ENCODE data around the gene CDC20. TPM values are rescaled to one million over a fixed set of nuclear protein-coding genes. Genes with fewer than 3 reads are reported as not detected.
"Not testable (repeated sequence)": the region's sequence is repeated elsewhere in the genome, so short reads cannot be mapped to it uniquely, and the experiment has no call there.

The CDC20 gene
- polyA plus RNA-seq, 4 donors: 3.8 to 62.2 (median 14.0) TPM

- Histone ChIP-seq H3K27ac (ENCODE audit: low read depth in 1 of 3, low read length in 2 of 3) (no peak overlapping the region), H3K9me3 (ENCODE audit: control insufficient read depth in 2 of 2, insufficient read depth in 1 of 2, low read depth in 1 of 2, low read length in 1 of 2) (no peaks in the 10 kb centered on the region), H3K4me1 (ENCODE audit: control insufficient read depth in 3 of 3, insufficient read depth in 2 of 3, low read depth in 1 of 3, low read length in 2 of 3) (peaks cover 2 to 13% (median 8%) of the 10 kb centered on the region in 3 donors), H3K27me3 (ENCODE audit: control insufficient read depth in 3 of 3, insufficient read depth in 3 of 3, low read length in 3 of 3) (no peaks in the 10 kb centered on the region), H3K36me3 (ENCODE audit: control insufficient read depth in 3 of 3, insufficient read depth in 2 of 3, low read depth in 1 of 3, low read length in 3 of 3) (peaks cover 18 to 22% (median 19%) of the 10 kb centered on the region in 3 donors), H3K4me3 (ENCODE audit: low read depth in 1 of 3, low read length in 3 of 3) (peak overlapping the region; percentile 82 to 97 (median 88))
- 22 to 46% (median 34%) methylated on average over 3 of the region's 3 CpGs for WGBS, 3 donors
- no peak for FAIRE-seq
- DNase-seq: no peak
These were observed 29.8 kb downstream of the CDC20 start for GRCh38 chr1:43388613-43389012.

- Histone ChIP-seq H3K27me3 (ENCODE audit: control insufficient read depth in 3 of 3, insufficient read depth in 3 of 3, low read length in 3 of 3) (no peaks in the 10 kb centered on the region), H3K36me3 (ENCODE audit: control insufficient read depth in 3 of 3, insufficient read depth in 2 of 3, low read depth in 1 of 3, low read length in 3 of 3) (peaks cover 11 to 17% (median 12%) of the 10 kb centered on the region in 3 donors), H3K4me1 (ENCODE audit: control insufficient read depth in 3 of 3, insufficient read depth in 2 of 3, low read depth in 1 of 3, low read length in 2 of 3) (peaks cover 2 to 13% (median 8%) of the 10 kb centered on the region in 3 donors), H3K27ac (ENCODE audit: low read depth in 1 of 3, low read length in 2 of 3) (peak within 1 kb of the TSS; percentile 79 to 94 (median 84)), H3K4me3 (ENCODE audit: low read depth in 1 of 3, low read length in 3 of 3) (peak within 1 kb of the TSS; percentile 82 to 97 (median 88)), H3K9me3 (ENCODE audit: control insufficient read depth in 2 of 2, insufficient read depth in 1 of 2, low read depth in 1 of 2, low read length in 1 of 2) (no peaks in the 10 kb centered on the region)
- DNase-seq: peak; percentile 97
- FAIRE-seq: no peak
- WGBS, 3 donors: 0 to 1% (median 1%) methylated on average over 62 to 65 of the region's 65 CpGs
These were observed 30.8 kb downstream of the CDC20 start, which contains the start of the genes MED8 and SZT2 for GRCh38 chr1:43389326-43390313. Gene MED8 (minus strand): TSS chr1:43389800. CDS start chr1:43389764, 36 bp downstream. Gene SZT2 (plus strand): TSS chr1:43389899. CDS start chr1:43389969, 70 bp downstream.

GRCh38 chr1:43392702-43393101 is 33.9 kb downstream of the CDC20 start:
- WGBS, 3 donors: 63 to 77% (median 64%) methylated on average over 3 of the region's 3 CpGs
- Histone ChIP-seq H3K27ac (ENCODE audit: low read depth in 1 of 3, low read length in 2 of 3) (no peak overlapping the region), H3K27me3 (ENCODE audit: control insufficient read depth in 3 of 3, insufficient read depth in 3 of 3, low read length in 3 of 3) (no peaks in the 10 kb centered on the region), H3K4me3 (ENCODE audit: low read depth in 1 of 3, low read length in 3 of 3) (no peak overlapping the region), H3K4me1 (ENCODE audit: control insufficient read depth in 3 of 3, insufficient read depth in 2 of 3, low read depth in 1 of 3, low read length in 2 of 3) (peaks cover 2 to 13% (median 7%) of the 10 kb centered on the region in 3 donors), H3K36me3 (ENCODE audit: control insufficient read depth in 3 of 3, insufficient read depth in 2 of 3, low read depth in 1 of 3, low read length in 3 of 3) (peaks cover 3 to 14% (median 5%) of the 10 kb centered on the region in 3 donors), H3K9me3 (ENCODE audit: control insufficient read depth in 2 of 2, insufficient read depth in 1 of 2, low read depth in 1 of 2, low read length in 1 of 2) (no peaks in the 10 kb centered on the region)
- DNase-seq: no peak
- no peak for FAIRE-seq

GRCh38 chr1:43395523-43395922 is 36.7 kb downstream of the CDC20 start:
- DNase-seq (no peak), FAIRE-seq (no peak)
- Histone ChIP-seq H3K27me3 (ENCODE audit: control insufficient read depth in 3 of 3, insufficient read depth in 3 of 3, low read length in 3 of 3) (no peaks in the 10 kb centered on the region), H3K27ac (ENCODE audit: low read depth in 1 of 3, low read length in 2 of 3) (no peak overlapping the region), H3K36me3 (ENCODE audit: control insufficient read depth in 3 of 3, insufficient read depth in 2 of 3, low read depth in 1 of 3, low read length in 3 of 3) (peaks cover 3 to 12% (median 5%) of the 10 kb centered on the region in 3 donors), H3K4me3 (ENCODE audit: low read depth in 1 of 3, low read length in 3 of 3) (no peak overlapping the region), H3K9me3 (ENCODE audit: control insufficient read depth in 2 of 2, insufficient read depth in 1 of 2, low read depth in 1 of 2, low read length in 1 of 2) (no peaks in the 10 kb centered on the region), H3K4me1 (ENCODE audit: control insufficient read depth in 3 of 3, insufficient read depth in 2 of 3, low read depth in 1 of 3, low read length in 2 of 3) (peaks cover 0 to 4% (median 0%) of the 10 kb centered on the region in 3 donors)
- WGBS, 3 donors: 91 to 94% (median 94%) methylated on average over 4 of the region's 4 CpGs

GRCh38 chr1:43396059-43396458 is 37.3 kb downstream of the CDC20 start:
- 58 to 68% (median 61%) methylated on average over 1 of the region's 1 CpG for WGBS, 3 donors
- no peaks in the 10 kb centered on the region for H3K27me3 ChIP-seq (ENCODE audit: control insufficient read depth in 3 of 3, insufficient read depth in 3 of 3, low read length in 3 of 3)
- H3K27ac ChIP-seq (ENCODE audit: low read depth in 1 of 3, low read length in 2 of 3): no peak overlapping the region
- H3K4me3 ChIP-seq (ENCODE audit: low read depth in 1 of 3, low read length in 3 of 3): no peak overlapping the region
- peaks cover 3 to 16% (median 5%) of the 10 kb centered on the region in 3 donors for H3K36me3 ChIP-seq (ENCODE audit: control insufficient read depth in 3 of 3, insufficient read depth in 2 of 3, low read depth in 1 of 3, low read length in 3 of 3)
- FAIRE-seq (no peak), DNase-seq (no peak)
- H3K4me1 ChIP-seq (ENCODE audit: control insufficient read depth in 3 of 3, insufficient read depth in 2 of 3, low read depth in 1 of 3, low read length in 2 of 3): no peaks in the 10 kb centered on the region
- no peaks in the 10 kb centered on the region for H3K9me3 ChIP-seq (ENCODE audit: control insufficient read depth in 2 of 2, insufficient read depth in 1 of 2, low read depth in 1 of 2, low read length in 1 of 2)

GRCh38 chr1:43398227-43398626 is 39.4 kb downstream of the CDC20 start:
- Histone ChIP-seq H3K4me3 (ENCODE audit: low read depth in 1 of 3, low read length in 3 of 3) (no peak overlapping the region), H3K36me3 (ENCODE audit: control insufficient read depth in 3 of 3, insufficient read depth in 2 of 3, low read depth in 1 of 3, low read length in 3 of 3) (peaks cover 7 to 19% (median 8%) of the 10 kb centered on the region in 3 donors), H3K27me3 (ENCODE audit: control insufficient read depth in 3 of 3, insufficient read depth in 3 of 3, low read length in 3 of 3) (no peaks in the 10 kb centered on the region), H3K4me1 (ENCODE audit: control insufficient read depth in 3 of 3, insufficient read depth in 2 of 3, low read depth in 1 of 3, low read length in 2 of 3) (peaks cover 0 to 5% (median 5%) of the 10 kb centered on the region in 3 donors), H3K27ac (ENCODE audit: low read depth in 1 of 3, low read length in 2 of 3) (no peak overlapping the region), H3K9me3 (ENCODE audit: control insufficient read depth in 2 of 2, insufficient read depth in 1 of 2, low read depth in 1 of 2, low read length in 1 of 2) (no peaks in the 10 kb centered on the region)
- 94 to 97% (median 97%) methylated on average over 3 of the region's 3 CpGs for WGBS, 3 donors
- FAIRE-seq (no peak), DNase-seq (no peak)

GRCh38 chr1:43400441-43400840 is 41.7 kb downstream of the CDC20 start:
- not testable (repeated sequence) for H3K4me1 ChIP-seq (ENCODE audit: control insufficient read depth in 3 of 3, insufficient read depth in 2 of 3, low read depth in 1 of 3, low read length in 2 of 3); H3K4me3 ChIP-seq (ENCODE audit: low read depth in 1 of 3, low read length in 3 of 3); H3K27ac ChIP-seq (ENCODE audit: low read depth in 1 of 3, low read length in 2 of 3); H3K9me3 ChIP-seq (ENCODE audit: control insufficient read depth in 2 of 2, insufficient read depth in 1 of 2, low read depth in 1 of 2, low read length in 1 of 2); H3K27me3 ChIP-seq (ENCODE audit: control insufficient read depth in 3 of 3, insufficient read depth in 3 of 3, low read length in 3 of 3); FAIRE-seq; DNase-seq
- peaks cover 11 to 27% (median 17%) of the 10 kb centered on the region in 3 donors for H3K36me3 ChIP-seq (ENCODE audit: control insufficient read depth in 3 of 3, insufficient read depth in 2 of 3, low read depth in 1 of 3, low read length in 3 of 3)
- 95 to 98% (median 97%) methylated on average over 9 of the region's 9 CpGs for WGBS, 3 donors

GRCh38 chr1:43402089-43402865 is 43.5 kb downstream of the CDC20 start:
- H3K27me3 ChIP-seq (ENCODE audit: control insufficient read depth in 3 of 3, insufficient read depth in 3 of 3, low read length in 3 of 3): no peaks in the 10 kb centered on the region
- peaks cover 3 to 20% (median 5%) of the 10 kb centered on the region in 3 donors for H3K4me1 ChIP-seq (ENCODE audit: control insufficient read depth in 3 of 3, insufficient read depth in 2 of 3, low read depth in 1 of 3, low read length in 2 of 3)
- H3K4me3 ChIP-seq (ENCODE audit: low read depth in 1 of 3, low read length in 3 of 3): no peak overlapping the region
- H3K27ac ChIP-seq (ENCODE audit: low read depth in 1 of 3, low read length in 2 of 3): no peak overlapping the region
- H3K9me3 ChIP-seq (ENCODE audit: control insufficient read depth in 2 of 2, insufficient read depth in 1 of 2, low read depth in 1 of 2, low read length in 1 of 2): no peaks in the 10 kb centered on the region
- H3K36me3 ChIP-seq (ENCODE audit: control insufficient read depth in 3 of 3, insufficient read depth in 2 of 3, low read depth in 1 of 3, low read length in 3 of 3): peaks cover 11 to 33% (median 16%) of the 10 kb centered on the region in 3 donors
- FAIRE-seq: no peak
- 85 to 90% (median 89%) methylated on average over 6 of the region's 6 CpGs for WGBS, 3 donors
- peak in 1 of 2 donors; percentile 13 for DNase-seq

Data from small intestine (tissue), 7 donors.